ENCODE data around the gene KRTAP16-1.

DNA sequence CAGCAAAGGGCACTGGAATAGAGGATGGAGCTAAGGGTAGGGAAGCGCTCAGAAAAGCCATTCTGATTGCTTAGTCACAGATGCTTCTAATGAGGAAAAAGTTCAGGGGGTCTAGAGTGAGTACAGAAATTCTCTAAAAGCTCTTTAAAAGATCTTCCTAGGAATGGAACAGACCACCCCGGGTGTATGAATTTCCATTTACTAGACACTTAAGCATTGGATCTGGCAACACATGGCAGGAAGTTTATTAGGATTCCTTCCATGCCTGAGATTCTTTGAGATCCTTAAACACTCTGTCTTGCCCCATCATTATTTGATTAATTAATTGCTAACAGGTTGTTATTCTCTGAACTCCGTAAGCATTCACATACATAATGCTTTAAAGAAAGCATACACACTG is 25.1 kb downstream of the KRTAP16-1 start:
- TF ChIP-seq, protein P1, sequence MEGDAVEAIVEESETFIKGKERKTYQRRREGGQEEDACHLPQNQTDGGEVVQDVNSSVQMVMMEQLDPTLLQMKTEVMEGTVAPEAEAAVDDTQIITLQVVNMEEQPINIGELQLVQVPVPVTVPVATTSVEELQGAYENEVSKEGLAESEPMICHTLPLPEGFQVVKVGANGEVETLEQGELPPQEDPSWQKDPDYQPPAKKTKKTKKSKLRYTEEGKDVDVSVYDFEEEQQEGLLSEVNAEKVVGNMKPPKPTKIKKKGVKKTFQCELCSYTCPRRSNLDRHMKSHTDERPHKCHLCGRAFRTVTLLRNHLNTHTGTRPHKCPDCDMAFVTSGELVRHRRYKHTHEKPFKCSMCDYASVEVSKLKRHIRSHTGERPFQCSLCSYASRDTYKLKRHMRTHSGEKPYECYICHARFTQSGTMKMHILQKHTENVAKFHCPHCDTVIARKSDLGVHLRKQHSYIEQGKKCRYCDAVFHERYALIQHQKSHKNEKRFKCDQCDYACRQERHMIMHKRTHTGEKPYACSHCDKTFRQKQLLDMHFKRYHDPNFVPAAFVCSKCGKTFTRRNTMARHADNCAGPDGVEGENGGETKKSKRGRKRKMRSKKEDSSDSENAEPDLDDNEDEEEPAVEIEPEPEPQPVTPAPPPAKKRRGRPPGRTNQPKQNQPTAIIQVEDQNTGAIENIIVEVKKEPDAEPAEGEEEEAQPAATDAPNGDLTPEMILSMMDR (conservative IDR thresholded peaks at IDR 0.05), result no peak
- no peak for TF ChIP-seq EZH2 (IDR thresholded peaks at IDR 0.05; ENCODE audit: low read depth)

All from PC-9 (cell line).